Osteocyte (in vitro differentiated cells): ENCODE measurements around the gene EVX1. TPM values are rescaled to one million over a fixed set of nuclear protein-coding genes. Genes with fewer than 3 reads are reported as not detected.
A peak's percentile ranks its signal among the peaks of the same experiment; 100 is the strongest.

Experiments used
- DNase-seq: peaks from one replicate; pipeline ENCODE4 v3.0.0; 2021; ENCODE audit warnings: mixed read lengths; ENCODE audit not compliant: unreplicated experiment; ENCODE audit errors: extremely low spot score
- H3K27ac Mint-ChIP-seq: one replicate; pipeline ENCODE4 v1.8.0; 2021; ENCODE audit warnings: mild to moderate bottlenecking, mixed read lengths; ENCODE audit not compliant: unreplicated experiment
- H3K27me3 Mint-ChIP-seq: one replicate; pipeline ENCODE4 v1.8.0; 2021; ENCODE audit warnings: mixed read lengths; ENCODE audit not compliant: unreplicated experiment
- H3K36me3 Mint-ChIP-seq: one replicate; pipeline ENCODE4 v1.8.0; 2021; ENCODE audit warnings: mixed read lengths; ENCODE audit not compliant: unreplicated experiment
- H3K4me1 Mint-ChIP-seq: one replicate; pipeline ENCODE4 v1.8.0; 2021; ENCODE audit warnings: mixed read lengths; ENCODE audit not compliant: unreplicated experiment
- H3K4me3 Mint-ChIP-seq: one replicate; pipeline ENCODE4 v1.8.0; 2021; ENCODE audit warnings: mild to moderate bottlenecking, moderate library complexity, mixed read lengths; ENCODE audit not compliant: unreplicated experiment
- H3K9me3 Mint-ChIP-seq: one replicate; pipeline ENCODE4 v1.8.0; 2021; ENCODE audit warnings: mixed read lengths; ENCODE audit not compliant: unreplicated experiment
- CTCF ChIP-seq: fragments of 200-600 bp; sonication (generic); IDR thresholded peaks from 2 replicates; pipeline ENCODE4 v1.5.0; 2021; ENCODE audit warnings: antibody characterized with exemption, mild to moderate bottlenecking, moderate library complexity
- total RNA-seq: library from RNA; stranded (reverse); gene quantifications from 2 replicates; pipeline ENCODE4 v1.2.1, GENCODE V29; 2021

EVX1 gene
- total RNA-seq, 1 donor from 2014 or later, result not detected

- H3K27ac Mint-ChIP-seq, result no peak overlapping the region
- no peaks in the 10 kb centered on the region for H3K9me3 Mint-ChIP-seq
- H3K4me3 Mint-ChIP-seq, result no peak overlapping the region
- peaks cover 14% of the 10 kb centered on the region for H3K4me1 Mint-ChIP-seq
- no peak for DNase-seq
- H3K27me3 Mint-ChIP-seq, result peaks cover 94% of the 10 kb centered on the region
- TF ChIP-seq CTCF, result no peak
- H3K36me3 Mint-ChIP-seq, result peaks cover 4% of the 10 kb centered on the region
Measured at GRCh38 chr7:27245124-27245797, 2.7 kb downstream of the EVX1 start.

- H3K27ac Mint-ChIP-seq, result no peak overlapping the region
- H3K9me3 Mint-ChIP-seq, result no peaks in the 10 kb centered on the region
- peak overlapping the region; percentile 29 for H3K4me3 Mint-ChIP-seq
- H3K27me3 Mint-ChIP-seq, result peaks cover 94% of the 10 kb centered on the region
- DNase-seq, result no peak
- peaks cover 15% of the 10 kb centered on the region for H3K4me1 Mint-ChIP-seq
- peaks cover 4% of the 10 kb centered on the region for H3K36me3 Mint-ChIP-seq
- TF ChIP-seq CTCF, result no peak
Measured at GRCh38 chr7:27245798-27246691, 3.4 kb downstream of the EVX1 start.

- Mint-ChIP-seq H3K4me3 (no peak overlapping the region), H3K36me3 (peaks cover 4% of the 10 kb centered on the region), H3K4me1 (peaks cover 19% of the 10 kb centered on the region), H3K9me3 (no peaks in the 10 kb centered on the region), H3K27me3 (peaks cover 90% of the 10 kb centered on the region), H3K27ac (no peak overlapping the region)
- TF ChIP-seq CTCF, result no peak
- DNase-seq, result no peak
Measured at GRCh38 chr7:27247000-27247399, 4.4 kb downstream of the EVX1 start.

GRCh38 chr7:27247452-27248426 lies 5.1 kb downstream of the EVX1 start:
- Mint-ChIP-seq H3K36me3 (peaks cover 4% of the 10 kb centered on the region), H3K4me3 (no peak overlapping the region), H3K9me3 (no peaks in the 10 kb centered on the region), H3K4me1 (peaks cover 15% of the 10 kb centered on the region), H3K27ac (no peak overlapping the region), H3K27me3 (peaks cover 89% of the 10 kb centered on the region)
- no peak for DNase-seq
- no peak for TF ChIP-seq CTCF
